GM18519 (cell line): ENCODE data around the gene MEGF6.

Experiments
- ATAC-seq: cut with Tn5 transposase; IDR thresholded peaks from one replicate; pipeline ENCODE4 v1.9.1; 2021; ENCODE audit warnings: mild to moderate bottlenecking, moderate library complexity; ENCODE audit not compliant: unreplicated experiment, low FRiP score

Gene MEGF6

DNA sequence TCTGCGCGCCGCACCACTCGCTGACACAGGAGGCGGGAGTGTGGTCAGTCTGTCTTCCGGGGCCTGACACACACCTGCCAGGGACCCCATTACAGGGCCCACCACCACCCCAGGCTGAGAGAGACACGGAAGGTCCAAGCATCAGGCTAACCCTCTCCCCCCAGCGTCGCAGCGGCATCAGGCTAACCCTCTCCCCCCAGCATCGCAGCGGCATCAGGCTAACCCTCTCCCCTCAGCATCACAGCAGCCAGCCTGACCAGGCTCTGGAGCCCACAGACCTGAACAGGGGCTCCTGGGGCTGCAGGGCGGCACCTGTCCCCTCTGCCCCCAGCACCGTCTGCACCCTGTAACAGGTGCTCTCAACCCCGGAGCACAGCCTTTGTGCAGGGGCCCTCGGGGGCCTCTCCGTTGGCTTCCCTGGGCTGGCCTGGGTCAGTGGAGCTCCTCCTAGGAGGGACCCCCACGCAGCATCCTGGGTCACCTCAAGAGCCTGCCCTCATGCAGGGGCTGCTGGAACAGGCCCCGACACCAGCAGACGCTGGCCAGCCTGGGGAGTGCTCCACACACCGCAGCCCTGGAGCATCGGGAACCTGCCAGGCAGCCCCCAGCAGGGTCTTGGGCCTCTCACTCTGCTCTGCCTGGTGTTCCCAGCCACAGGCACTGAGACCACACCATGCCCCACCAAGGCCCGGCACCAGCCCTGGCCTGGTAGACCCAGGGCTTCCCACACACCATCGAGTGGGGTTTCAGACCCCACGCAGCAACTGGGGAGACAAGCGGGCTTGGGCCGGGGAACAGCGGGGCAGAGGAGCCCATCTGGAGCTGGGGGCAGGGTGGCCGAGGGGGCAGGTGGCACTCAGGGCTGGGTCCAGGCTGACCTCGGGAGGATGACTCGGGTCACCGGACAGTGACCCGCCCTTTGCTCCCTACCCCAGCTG lies 67.0 kb downstream of the MEGF6 start:
- ATAC-seq: no peak

DNA sequence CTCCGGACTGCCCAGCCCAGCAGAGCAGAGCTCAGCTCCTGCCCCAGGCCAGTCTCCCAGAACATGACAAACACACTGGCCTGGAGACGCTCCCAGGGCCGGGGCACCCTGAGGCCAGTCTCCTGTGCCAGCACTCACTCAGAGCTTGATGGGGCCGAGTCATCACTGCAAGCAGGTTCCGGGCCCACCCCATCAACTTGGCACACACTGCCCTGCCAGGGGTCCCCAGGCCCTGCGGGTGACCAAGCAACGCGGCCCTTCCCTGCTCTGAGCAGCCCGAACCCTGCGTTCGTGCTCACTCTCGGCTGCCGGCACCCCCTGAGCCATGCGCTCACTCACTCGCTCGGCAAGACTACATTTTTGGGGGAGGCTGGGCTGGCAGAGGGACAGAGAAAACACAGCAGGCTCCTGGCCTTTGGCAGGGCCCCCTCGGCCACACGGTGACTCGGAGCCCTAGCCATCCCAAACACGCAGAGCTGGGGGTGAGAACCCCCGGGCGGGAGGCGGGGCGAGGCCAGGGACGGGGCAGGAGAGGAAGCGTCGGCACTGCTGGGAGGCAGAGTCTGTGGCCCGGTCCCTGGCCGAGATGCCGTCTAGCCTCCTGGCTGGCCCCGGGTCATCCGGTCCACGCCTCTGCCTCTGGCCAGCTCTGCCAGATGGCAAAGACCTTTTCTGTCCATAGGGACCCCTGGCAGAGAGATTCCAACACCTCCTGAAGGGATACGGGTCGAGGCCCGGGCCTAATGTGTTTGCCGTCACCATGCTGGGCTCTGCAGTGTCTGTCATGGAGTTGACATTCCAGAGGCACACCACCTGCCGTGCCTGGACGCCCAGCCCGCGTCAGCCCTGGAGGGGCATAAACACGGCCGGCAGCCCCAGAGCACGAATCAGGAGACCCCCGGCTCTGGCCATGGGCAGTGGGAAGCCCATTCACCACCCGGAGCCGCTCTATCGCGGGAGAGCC lies 68.0 kb downstream of the MEGF6 start:
- no peak for ATAC-seq

DNA sequence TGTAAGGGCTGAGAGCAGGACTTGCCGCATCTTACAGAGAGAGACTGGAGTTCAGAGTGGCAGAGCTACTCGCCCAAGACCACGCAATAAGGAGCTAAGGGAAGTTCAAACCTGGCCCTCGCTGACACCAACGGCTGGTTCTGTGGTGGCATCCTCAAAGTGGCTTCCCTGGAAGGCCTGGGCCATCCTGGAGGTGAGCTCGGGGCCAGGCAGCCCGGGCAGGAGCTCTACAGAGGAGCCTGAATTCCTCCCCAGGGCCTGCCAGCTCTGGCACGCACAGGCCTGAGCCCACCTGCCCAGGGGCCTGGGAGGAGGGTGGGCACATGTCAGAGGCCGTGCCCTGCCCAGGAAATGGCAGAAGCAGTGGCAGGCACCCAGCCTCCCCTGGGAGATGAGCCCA lies 68.6 kb downstream of the MEGF6 start:
- ATAC-seq: no peak

DNA sequence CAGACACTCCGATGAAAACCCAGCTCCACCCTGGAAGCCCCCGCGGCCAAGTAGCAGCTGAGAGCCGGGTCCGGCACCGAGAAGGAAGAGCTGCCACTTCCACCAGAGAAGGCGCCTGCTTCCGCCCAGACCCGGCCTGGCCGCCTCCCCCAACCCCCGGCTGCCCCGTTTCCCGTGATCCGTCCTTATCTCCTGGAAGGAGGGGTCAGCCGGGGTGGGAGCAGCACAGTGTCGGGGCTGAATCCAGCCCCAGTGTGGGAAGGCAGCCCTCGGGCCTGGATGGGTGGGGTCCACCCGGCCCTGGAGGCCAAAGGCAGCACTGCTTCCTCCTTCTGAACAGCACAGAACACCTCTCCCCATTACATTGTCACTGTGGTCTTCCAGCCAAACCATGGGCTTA lies 69.4 kb downstream of the MEGF6 start:
- no peak for ATAC-seq

- no peak for ATAC-seq
These were observed 69.8 kb downstream of the MEGF6 start for GRCh38 chr1:3541465-3541864.

DNA sequence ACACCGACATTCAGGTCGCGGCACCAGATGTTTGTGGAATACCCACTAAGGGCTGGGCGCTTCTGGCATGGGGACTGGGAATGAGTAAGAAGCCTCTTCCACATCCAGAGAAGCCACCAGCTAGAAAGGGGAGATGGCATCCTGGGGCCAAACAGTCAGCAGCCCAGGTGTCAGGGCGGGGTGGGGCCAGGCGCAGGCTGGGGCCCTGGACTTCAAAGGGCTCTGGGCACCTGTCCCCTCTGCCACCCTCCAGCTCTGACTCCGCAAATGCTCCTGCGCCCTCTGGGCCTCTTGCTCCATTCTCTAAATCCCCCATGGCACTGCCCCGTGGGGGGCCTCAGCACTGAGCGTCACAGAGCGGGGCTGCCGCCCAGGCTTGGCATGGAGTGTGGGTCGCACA lies 70.4 kb downstream of the MEGF6 start:
- no peak for ATAC-seq

GRCh38 chr1:3539707-3540425 lies 71.4 kb downstream of the MEGF6 start:
- ATAC-seq: no peak

GRCh38 chr1:3537359-3537758 lies 73.9 kb downstream of the MEGF6 start:
- ATAC-seq: no peak

DNA sequence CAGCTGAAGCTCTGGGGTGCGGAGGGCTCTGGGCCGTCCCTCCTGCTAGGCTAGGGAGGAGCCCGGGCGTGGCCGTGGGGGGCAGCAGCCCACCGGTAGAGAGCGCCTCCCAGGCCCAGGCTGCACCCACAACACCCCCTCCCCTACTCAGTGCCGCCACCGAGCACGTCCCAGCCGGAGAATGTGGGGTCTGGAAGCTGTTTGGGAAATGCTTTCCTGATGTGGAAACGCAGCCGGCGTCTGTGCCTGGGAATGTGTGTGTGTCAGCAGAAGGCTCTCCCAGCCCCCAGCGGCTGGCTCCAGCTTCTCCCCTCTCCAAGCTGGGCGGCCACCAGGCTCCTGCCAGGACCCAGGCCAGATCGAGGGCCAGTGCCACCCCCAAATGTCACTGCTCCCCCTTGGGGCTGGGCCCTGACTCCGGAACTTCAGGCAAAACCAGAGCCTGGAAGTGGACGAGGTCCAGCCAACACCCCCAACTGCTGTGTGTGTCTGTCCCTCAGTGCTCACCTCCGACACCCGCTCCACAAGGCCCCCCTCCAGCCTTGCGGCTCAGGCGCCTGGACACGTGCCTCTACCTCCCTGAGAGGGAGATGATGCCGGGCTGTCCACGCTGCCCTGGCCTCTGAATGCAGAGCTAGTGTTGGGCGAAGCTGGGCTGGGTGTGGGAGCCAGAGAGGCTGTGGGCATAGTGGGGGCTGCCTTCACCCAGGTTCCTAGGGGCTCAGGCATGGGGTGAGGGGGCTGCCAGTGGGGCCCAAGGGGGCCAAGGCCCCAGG lies 74.7 kb downstream of the MEGF6 start:
- no peak for ATAC-seq

GRCh38 chr1:3535732-3536131 lies 75.6 kb downstream of the MEGF6 start:
- no peak for ATAC-seq

DNA sequence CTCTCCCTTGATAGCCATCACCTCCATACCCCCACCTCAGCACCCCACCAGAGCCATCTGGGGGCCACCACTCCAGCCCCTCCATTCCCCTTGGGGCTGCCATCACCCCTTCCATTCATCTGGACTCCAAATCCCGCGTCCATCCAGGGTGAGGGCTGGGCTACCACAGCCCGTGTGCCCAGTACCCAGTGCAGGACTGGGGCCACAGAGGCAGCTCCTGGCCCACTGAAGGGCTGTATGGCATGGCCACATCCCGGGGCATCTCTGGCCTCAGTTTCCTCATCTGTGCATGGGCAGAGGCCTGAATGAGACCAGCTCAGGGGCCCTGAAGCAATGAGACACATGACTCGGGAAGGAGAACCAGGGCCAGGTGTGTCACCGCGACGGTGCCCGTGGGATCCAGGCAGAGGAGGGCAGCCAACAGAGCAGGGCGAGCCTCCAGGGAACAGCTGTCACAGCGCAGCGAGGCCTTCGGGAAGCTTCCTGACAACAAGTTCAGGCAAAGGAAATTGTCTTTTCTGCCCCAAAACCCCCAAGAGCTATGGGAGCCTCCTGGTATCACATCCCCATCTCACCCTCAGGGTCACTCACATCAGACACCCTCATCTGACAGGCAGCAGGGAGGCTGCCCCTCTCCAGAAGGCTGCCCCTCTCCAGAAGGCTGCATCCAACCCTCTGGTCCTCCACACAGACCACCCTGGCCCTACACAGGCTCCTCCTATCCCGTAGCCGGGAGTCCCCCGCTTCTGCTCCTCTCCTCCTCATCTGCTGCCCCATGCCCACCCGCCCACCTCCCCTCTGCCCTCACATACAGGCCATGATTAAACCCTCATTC lies 76.3 kb downstream of the MEGF6 start:
- no peak for ATAC-seq

DNA sequence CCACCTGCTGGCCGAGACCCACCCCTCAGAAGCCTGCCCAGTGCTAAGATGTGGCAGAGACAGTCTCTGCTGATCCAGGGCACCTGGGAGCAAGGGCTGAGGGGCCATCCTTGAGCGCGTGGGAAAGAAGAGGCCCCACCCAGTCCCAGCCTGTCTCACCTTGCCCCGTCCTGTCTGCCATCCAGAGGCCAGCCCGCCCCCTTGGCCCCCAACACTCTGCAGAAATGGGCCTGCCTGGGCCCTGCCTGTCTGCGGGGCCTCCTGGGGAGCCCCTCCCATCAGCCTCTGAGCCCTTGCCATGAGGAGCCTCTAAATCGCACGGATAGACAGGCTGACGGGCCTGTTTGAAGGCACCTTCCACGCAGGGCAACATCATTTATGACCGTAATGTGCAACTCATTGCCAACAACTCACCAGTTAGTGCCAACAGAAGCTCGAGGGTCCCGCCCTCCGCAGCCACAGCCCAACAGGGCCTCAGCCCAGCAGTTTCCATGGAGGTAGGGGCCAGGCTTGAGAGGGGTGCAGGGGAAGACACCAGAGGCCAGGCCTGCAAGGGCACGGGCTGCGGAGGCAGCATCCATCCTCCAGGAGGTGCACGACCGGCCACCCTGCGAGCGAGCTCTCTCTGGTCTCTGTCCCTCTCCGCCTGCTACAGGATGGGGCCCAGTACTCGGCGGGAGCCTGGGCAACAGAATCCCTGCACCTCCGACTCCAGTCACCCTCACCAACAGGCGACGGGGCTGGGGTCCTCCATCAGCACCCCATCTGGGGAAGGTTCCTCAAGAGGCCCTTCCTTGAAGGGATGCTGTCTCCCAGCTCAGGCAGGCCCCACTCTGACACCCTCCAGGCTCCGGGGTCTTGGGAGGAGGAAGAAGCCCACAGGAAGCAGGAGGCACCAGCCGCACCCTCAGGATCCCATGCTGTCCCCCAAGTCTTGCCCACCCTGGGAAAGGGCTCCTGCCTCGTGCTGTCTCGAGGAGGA lies 78.0 kb downstream of the MEGF6 start:
- no peak for ATAC-seq

GRCh38 chr1:3531928-3532327 lies 79.4 kb downstream of the MEGF6 start:
- ATAC-seq: no peak

DNA sequence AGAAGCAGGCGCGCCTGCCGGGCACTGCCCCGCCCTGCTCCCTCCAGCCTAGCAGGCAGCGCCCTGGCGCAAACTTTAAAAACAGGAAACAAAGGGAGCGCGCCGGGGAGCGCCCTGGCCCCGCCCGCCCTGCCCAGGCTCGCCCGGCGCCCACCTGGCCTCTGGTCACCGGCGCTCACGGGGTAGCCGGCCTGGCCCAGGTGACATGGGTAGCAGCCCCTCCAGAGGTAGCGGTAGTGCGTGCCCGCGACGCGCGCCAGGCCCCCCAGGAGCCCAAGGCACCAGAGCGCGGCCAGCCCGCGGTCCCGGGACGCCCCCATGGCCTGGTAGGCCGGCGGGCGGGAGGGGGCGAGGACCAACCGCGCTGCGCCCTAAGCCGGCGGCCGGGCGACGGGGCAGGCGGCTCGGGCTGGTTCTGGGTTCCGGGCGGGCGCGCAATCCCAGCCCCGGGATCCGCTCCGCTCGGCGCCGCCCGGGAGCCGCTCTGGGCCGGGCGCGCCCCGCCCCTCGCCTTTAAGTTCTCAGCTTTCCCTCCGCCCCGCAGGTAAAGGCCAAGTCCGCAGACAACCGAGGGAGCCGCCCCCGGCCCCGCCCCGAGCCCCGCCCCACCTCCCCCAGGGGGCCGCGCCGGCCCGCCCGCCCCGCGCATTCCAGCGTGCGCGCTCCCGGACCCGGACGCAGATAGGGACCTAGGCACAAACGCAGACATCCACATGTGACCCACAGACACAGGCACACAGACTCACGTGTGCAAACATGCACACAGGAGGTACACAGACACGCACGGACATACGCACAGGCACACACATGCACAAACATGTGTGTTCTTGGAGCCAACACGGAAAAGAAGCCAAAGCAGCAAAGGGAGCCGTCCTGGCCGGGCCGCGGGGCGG lies 80.1 kb downstream of the MEGF6 start:
- no peak for ATAC-seq

DNA sequence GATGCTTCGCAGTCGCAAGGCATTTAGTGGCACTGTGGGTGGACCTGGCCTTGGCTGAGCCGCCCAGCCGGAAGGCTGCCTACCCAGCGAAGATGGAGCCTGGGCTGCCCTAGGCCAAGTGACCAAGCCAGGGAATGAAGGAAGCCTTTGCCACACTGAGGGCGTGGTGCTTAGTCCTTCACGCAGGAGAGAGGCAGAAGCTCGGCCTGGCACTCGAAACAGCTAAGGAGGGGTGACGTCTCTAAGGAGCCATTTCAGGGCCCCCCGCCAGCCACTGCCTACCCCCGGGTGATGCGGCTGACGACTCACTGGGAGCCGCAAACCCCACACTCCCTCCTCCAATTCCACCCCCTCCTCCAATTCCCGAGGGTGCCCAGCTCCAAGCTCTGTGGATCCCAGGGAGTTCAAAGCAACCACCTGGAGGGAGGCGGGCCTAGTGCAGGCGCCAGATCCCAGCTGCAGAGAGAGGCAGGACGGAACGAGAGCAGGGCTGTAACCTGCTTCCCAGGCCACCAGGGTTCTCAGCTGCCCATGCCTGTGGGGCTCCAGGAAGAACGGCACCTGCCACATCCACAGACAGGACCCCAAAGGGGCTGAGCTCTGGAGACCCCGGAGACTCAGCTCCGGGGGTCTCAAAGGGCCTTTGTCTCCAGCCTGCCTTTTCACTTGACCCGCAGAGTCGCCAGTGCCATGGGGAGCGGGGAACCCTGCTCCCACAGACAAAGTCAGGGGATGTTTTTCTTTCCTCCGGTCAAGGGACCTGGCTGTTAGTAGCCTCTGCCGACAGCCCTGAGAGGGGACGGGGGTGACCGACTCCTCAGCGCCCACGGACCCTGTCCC lies 81.0 kb downstream of the MEGF6 start:
- no peak for ATAC-seq

GRCh38 chr1:3529099-3529729 lies 82.1 kb downstream of the MEGF6 start:
- ATAC-seq: no peak
